Stimulated activated CD8-positive, alpha-beta memory T cell treated with anti-CD3 and anti-CD28 coated beads, Interleukin-7, amount 100 ng/mL, for 48 hours (primary cell): ENCODE data around the gene UBE2QL1.

Experiments used
- DNase-seq, 2 donors: peaks; one replicate each; pipeline ENCODE4 v3.0.0-alpha.2; 2020; ENCODE audit warnings: low read depth in 1 of 2; ENCODE audit errors: extremely low read depth in 1 of 2

UBE2QL1 gene

DNA sequence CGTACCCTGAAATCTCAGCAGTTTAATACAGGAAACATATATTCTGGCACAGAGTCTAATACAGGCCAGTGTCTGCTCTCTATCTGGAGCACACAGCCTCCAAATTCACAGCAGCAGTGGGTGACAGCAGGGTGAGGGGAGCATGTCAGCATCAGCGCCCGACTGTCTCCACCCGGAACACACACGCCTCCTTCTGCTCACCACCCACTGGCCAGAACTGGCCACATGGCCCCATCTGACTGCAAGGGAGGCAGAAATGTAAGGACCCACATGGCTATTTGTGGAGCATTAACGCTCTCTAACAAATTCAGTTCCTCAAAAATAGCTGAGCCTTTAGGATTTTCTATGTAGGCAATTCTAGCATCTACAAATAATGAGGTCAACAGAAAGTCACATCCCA, 24.6 kb downstream of the UBE2QL1 start:
- no peak for DNase-seq

DNA sequence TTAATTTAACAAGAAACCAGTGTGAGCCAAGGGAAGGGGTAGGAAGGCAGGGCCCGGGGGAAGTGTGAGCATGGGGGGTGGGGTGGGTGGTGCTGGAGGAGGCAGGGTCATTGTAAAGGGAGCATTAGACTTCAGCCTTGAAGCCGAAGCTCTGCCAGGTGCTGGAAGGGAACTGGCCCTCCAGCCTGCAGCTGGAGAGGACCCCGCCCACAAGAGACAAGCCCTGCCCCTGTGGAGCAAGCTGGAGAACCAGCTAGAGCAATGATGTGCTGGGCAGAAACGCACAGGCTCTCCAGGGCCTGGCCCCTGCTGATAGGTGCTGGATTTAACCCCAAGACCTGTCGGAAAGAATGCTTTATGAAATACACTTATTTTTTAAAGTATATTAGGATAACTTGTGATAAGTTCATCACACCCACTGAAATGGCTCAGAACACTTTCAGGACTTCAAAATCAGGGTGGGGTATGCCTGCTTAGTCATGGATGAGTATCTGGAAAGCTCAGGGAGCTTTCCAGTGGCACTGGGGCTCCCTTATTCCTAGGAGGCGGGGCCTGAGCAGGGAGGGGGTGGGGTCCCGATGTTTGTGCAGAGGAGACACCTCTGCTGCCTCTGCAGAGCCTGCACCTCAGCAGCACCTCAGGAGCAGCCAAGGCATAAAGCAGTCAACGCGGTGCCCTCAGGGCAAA, 27.1 kb downstream of the UBE2QL1 start:
- DNase-seq, result no peak

DNA sequence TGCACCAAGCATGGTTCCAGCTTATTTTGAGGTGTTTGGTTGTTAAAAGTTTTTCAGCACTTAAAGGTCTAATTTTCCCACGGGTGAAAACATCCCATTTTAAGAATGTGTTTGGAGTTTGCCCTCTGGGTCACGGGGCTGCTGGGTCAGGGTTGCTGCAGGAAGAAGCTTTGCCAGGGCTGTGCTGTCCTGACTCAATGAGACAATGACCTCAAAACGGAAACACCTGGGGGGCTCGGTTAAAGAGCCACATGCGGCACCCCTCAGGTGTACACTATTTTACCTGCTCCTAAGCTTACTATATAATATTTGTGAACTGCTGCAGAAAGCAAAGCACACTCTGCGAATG, 27.6 kb downstream of the UBE2QL1 start:
- no peak for DNase-seq

DNA sequence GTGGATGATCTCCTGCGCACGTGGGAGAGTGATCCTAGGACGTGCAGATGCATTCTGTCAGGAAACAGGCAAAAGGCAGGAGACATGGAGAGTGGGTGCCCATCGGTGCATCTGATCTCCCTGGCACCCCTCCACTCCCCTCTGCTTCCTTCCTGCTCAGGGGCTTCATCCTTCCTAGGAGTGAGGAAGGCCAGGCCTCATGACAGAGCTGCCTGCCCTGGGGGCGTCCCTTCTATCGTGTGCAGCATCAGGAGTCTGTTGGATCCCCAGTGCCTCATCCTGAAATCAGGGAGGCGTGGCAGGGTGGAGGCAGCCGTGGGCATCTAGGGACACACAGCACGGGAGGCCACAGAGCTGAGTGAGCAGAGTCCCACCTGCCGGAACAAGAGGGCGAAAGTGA, 30.1 kb downstream of the UBE2QL1 start:
- no peak for DNase-seq

DNA sequence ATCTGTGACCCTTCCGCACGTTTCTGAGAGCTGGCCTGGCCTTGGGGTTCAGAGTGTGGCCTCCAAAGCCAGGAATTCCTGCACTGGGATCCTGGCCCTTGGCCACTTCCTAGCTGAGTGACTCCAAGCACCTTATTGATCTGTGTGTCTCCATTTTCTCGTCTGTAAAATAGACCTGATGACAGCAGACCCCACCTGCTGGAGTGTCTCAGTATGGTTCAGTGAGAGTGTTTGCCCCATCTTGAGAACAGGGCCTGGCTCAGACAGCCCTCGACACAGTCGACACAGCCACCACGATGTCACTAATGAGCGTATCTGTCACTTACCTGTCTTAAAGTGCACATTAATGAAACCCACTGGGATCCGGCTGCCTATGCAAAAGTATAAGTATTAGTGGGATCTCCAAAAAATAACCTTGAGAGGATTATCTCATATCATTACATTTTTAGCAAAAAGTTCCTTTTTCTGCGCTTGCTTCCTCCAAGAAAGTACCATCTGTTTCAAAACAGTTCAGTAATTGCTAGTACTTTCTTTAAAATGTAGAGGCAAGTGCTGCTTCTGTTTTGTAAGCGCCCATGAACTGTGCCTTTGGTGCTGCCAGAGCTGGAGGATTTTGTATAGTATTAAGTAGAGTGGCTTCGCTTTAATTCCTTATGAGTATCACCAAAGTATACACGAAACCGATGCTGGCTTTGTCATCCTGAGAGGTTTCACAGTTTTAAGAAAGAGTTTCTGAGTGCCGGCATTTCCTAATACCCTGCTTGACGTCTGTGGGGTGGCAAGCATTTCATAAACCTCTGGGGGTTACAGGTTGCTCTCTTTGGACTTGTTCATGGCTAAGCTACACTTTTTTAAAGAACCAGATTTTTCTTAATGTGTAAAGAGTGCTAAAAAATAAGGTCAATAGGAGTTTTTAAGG, 31.7 kb downstream of the UBE2QL1 start:
- no peak for DNase-seq

DNA sequence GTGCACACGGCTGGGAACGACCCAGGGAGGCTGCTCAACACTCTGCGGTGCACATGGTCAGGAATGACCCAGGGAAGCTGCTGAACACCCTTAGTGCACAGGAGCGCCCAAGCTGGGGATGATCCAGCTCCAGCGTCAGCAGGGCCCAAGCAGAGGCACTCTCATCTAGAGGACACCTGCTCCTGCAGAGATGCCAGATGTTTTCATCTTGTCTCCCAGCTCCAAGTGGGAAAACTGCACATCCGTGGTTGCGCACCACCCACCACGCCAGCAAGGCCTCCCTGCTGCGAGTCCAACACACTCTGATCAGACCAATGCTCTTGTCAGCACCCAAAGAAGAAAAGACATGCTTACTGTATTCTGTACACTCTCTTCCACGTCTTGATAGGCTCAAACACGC, 34.1 kb downstream of the UBE2QL1 start:
- DNase-seq, result no peak

DNA sequence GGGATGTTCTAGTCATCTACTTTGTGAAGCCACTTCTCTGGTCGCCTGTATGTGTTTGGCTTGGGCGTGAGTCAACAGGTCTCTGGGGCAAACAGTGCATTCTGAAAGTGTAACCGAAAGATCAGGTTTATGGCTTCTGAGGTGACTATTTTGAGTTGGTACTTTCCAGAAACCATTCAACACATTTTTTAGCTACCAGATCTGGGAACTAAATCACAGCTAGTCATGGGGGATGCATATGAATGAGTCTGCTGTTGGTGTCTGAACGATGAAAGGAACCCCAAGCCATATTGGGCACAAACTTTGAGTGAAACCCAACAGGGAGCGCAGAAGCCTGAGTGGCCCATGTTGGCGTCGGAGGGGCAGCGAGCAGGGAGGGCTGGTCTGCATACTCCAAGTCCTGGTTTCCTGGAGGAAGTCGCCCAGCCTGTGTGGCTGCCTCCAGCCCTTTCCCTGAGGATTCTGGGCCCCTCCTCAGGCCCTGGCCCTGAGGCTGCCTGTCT, 35.3 kb downstream of the UBE2QL1 start:
- DNase-seq, result peak in 1 of 2 donors; percentile 10

DNA sequence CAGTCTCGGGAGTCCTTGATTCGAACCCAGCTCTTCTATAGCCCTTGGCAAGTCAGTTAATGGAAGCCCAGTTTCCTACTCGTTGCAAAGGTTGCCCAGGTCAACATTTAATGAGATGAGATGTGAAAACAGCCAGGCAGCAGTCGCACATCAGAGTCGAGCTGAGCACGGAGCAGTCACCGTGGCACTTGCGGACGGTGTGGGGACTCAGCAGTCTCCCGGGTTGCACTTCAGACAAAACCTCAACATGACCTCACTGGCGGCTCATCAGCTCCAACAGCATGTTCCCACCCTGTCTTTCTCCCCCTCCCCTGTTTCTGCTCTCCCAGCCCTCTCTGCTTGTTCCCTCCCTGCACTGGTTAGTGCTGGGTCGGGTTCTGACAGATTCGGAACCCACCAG, 35.8 kb downstream of the UBE2QL1 start:
- DNase-seq, result no peak

DNA sequence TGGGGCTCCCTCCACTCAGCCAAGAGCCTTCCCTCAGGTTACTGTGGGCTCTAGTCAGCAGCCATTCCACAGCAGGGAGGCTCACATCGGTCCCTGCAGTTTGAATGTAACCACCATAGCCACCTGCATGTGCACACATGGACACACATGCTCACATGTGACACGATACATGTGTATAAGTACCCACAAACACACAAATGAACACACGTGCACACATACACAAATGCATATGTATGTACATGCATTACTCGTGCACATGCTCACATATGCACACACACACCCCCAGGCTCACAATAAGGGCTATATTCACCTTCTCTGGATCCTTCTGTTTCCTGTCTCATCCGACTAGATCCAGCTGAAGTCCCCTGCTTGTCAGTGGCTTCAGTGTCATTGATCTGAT, 36.2 kb downstream of the UBE2QL1 start:
- no peak for DNase-seq

DNA sequence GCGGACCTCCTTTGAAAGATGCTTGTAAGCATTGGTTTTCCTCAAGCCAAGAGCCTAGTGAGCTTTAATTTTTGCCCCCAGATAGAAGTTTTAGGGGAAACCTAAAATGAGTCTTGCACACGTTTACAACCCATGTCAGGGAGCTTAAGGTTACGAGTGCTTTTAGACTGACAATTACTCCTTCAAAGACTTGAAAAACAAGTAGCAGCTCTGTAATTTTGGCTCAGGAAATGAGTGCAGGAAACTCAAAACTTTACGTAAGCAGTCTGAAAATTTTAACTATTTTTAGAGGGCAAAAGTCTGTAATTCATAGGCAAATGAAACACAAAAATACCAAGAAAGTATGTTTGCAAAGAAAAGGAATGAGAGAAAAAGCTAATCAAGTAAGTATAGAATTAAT, 36.8 kb downstream of the UBE2QL1 start:
- DNase-seq, result no peak

DNA sequence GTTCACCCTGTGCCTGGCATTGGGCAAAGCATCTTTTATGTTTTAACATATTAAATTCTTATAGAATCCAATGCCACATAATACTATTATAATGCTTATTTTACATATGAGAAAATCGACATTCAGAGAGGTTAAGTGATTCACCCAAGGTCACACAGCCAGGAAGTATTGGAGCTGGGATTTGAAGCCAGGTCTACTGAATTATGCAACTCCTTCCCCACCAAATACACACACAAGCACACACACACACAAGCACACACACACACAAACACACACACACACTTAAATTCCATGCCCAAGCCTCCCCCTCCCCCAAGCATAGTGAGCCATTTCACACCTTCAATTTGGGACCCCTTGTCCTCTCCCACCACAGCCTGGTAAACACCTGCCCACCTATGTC, 37.4 kb downstream of the UBE2QL1 start:
- DNase-seq, result no peak

DNA sequence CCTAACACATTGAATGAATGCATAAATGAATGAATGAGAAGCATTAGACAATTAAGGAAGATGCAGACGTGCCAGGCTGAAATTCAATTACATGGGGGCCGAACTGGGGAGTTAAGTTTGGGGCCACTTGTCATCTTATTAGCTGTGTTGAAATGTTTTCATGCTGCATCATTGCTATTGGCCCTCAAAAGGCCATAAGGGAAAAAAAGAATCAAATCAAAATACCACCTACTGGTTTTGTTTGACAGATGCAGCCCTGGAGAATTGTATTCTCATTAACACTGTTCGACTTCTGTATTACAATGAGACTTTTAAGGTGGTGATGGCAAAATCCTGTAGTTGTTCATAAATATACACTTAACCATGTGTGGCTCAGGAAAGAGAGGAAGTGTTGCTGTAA, 38.4 kb downstream of the UBE2QL1 start:
- no peak for DNase-seq

DNA sequence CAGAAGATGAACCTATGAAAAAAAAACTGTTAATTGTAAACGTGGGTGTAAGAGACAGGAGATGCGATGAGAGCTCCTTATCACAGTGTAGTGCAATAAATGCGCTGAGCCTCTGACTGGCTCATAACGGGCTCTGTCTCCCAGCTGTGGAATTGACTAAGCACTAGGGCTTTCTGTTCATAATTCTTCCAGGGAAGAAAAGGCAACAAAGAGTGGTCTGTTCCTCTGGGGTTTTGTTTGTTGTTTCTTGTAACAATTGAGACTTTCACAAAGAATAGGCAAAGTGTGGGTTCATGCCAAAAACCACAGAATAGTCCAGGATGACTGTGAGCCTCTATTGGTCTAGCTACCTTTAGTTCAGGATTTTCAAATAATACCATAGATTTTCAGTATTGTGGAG, 39.4 kb downstream of the UBE2QL1 start:
- DNase-seq, result no peak

DNA sequence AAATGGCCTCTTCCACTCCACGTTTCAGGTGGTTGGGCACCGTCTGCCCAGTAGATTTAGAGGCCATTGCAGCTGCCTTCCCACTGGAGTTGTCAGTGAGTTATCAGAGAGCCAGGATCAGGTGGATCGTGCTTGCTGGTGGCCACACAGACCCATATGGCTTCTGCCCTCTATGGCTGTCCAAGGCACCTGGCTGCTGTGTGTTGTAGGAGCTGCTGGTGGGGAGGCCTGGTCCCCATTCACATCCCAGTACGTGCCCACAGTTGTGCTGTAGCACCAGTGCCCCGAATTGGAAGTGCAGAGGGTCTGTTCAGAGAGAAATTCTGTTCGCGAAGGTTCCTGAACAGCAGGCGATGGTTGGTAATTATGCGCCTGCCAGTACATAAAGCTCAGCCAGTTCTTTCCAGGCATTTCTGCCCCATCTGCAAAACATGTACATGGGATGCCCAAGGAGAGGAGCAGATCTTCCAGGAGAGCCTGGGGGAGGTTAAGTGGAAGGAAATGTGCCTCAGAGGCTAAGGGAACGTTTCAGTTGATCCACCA, 41.1 kb downstream of the UBE2QL1 start:
- no peak for DNase-seq

DNA sequence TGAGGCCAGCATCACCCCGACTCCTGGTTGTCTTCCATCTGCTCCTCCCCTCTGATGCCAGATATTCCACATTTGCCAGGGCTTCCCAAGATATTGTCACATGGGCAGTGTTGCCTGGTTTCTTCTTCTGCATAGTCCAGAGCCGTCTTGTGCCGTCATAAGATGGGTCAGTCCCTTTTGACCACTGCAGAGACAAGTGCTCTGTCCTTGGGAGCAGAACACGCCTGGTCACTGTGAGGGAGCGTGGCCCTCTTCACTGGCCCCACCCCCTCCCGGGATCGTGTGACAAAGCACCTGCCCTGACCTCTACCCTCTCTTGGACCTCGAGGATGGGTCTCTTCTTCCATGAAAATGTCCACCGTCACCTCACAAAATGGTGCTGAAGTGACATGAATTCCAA, 41.6 kb downstream of the UBE2QL1 start:
- no peak for DNase-seq

DNA sequence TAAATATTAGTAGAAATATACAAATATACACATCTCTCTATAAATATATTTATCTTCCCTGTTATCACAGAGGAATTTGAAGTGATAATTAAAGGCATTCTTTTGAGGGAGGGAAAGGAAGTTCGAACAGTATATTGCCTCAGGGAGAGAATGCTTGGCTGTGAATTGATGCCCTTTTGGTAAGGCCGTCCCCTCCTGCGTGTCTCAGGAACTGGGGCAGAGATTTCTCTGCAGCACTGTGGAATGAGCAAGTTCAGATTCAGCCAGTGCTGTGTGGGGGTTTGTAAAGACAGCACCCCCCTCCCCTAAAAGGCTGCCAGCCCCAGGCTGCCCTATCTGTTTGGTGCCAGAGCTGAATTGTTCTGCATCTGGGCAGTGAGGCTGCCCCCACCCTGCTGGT, 42.0 kb downstream of the UBE2QL1 start:
- no peak for DNase-seq

DNA sequence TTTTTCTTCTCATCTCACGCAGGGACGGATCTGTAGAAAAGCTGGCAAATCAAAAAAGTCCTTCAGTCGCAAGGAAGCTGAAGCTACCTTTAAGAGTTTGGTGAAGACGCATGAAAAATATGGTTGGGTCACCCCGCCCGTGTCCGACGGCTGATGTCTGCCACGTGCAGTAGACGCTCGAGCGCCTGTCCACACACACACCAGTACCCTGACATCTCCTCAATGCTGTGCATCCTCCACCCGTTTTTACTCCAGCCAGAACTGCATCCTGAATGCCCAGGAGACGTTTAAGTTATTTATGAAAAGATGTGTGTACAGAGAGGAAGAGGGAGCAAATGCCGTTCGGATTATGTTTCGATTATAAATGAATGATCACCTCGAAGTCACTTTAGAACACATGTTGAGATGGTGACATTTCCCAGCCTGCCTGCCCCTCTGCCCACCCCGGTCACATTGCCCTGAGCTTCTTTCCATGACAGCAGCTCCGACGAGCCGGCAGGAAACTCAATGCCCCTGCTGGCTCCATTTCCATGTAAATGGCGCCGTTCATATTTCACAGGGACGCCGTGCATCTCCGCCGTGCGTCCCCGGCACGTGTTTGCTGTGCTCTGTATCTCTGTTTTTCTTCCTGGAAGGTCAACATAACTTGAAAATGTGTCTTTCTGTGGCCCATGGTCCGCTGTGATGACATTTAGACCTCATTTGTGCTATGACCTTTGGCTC, 42.7 kb downstream of the UBE2QL1 start:
- DNase-seq, result no peak

DNA sequence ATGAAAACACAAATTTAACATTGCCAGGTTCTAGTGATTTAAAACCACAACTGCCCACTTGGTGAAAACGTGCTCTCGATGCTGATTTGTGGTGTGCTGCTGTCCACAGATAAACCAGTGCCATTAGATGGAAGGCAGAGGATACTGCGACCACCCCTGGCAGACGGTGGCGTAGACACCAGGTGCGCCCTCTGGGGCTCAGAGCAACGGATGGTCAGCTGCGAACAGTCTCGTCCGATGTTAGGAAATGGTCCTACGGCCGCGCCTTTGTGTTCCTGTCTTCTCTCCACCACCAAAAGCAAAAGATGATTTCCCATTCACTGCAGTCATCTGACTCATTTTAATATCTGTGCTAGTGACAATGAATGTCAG, 43.2 kb downstream of the UBE2QL1 start:
- no peak for DNase-seq

DNA sequence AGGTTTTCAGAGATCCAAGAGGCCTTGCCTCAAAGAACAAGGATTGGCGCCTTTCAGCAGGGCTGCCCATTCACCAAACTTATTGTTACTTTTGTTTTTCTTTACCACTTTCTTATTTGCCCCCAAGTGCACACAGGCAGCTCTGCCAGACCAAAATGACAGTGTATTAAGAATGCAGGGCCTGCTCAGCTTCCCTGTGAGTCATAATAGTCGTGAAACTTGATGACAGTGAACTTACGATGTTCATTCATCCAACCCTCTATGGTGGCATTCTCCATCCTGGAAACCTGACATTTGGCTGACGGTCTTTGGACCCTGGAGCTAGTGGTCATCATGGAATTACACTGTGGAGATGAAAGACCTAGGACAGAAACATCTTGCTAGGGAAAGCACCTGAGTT, 44.3 kb downstream of the UBE2QL1 start:
- no peak for DNase-seq

DNA sequence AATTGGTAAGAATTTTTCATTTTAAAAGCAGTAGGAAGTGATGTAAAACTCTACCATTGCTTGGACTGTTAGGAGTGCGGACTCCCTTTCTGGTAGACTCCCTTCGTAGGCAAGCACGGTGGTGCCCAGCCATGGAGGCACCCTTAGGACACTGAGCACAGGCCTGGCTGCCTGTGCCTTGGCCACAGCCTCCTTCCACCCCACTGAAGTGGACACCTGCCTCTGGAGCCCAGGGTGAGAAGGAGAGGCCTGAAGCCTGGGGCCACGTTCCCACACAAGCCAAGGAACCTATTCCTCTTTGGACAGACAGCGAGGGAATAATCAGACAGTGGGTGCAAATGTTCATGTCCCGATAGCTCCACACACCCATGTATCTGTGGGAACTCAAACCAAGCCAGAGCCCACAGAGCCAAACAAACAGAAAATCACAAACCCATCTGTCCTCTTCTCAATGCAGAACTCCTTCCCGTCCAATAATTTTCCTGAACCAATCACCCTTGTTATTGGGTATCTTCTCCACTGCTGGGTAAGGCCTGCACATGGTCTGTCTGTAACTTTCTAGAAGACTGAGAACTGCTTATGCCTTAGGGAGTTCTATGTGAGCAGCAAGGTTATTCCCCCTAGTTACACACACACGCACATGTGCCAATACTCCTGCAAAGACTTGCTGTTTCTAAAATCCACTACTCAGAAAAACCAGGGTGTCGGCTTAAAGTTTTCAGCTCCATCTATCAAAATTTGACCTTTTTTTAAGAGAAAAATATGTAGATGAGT, 45.2 kb downstream of the UBE2QL1 start:
- no peak for DNase-seq

DNA sequence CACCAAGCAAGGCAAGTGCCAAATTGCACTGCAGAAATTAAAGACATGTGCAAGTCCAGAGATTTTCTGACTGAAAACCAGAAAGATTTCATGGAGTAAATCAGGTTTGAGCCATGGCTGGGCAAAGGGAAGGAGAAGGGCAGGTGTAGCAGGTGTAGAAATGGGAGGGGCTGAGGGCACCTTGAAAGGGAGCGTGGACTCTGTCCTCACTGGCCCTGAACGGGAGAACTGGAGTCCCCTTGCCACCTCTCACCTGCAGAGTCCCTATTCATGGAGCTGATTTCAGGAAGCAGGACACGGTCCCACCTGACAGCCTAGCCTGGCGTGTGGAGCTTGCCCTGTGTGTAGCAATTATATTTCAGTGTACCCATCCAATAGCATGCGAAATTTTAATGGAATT, 46.3 kb downstream of the UBE2QL1 start:
- DNase-seq, result no peak
